ENCODE measurements around the gene CYREN. TPM values are rescaled to one million over a fixed set of nuclear protein-coding genes. Genes with fewer than 3 reads are reported as not detected.
A peak's percentile ranks its signal among the peaks of the same experiment; 100 is the strongest.

Gene CYREN
- total and polyA plus RNA-seq, 2 of the 13 experiments (the other 11 are each of a cell fraction or from before 2014, with no cell fraction given) = 20.7 to 60.7 TPM

DNA sequence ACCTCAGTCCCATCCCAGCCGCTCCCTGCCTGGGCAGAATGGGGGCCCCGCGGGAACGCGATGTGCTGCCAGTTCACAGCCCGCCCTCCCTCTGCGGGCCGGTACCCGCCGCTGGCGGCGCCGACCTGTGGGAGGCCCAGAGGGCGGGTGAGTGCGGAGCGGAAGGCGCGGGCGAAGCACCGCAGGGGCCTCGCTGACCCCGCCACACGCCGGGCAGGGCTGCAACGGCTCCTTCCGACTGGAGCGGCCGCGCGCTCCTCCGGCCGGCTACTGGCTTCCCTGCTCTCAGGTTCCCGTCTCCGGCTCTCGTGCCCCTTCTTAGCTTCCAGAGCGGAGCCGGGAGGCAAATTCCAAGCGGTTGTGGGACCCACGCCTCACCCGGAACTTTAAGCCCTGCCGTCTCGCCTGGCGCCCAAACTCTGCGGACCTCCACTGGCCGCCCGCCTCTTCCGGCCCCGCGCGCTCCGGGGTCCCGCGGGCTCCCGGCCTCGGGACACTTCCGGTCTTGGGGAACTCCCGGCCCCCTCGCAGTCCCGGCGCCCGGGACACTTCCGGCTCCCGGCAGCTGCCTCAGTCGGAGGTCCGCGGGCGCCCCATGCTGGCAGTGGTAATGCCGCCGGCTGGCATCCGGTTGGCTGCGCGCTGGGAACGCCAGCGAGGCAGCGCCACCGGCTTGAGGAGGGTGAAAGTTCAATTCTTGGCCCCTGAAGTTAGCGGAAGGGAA is at the start of gene CYREN (continued):
- TF ChIP-seq, protein P1, sequence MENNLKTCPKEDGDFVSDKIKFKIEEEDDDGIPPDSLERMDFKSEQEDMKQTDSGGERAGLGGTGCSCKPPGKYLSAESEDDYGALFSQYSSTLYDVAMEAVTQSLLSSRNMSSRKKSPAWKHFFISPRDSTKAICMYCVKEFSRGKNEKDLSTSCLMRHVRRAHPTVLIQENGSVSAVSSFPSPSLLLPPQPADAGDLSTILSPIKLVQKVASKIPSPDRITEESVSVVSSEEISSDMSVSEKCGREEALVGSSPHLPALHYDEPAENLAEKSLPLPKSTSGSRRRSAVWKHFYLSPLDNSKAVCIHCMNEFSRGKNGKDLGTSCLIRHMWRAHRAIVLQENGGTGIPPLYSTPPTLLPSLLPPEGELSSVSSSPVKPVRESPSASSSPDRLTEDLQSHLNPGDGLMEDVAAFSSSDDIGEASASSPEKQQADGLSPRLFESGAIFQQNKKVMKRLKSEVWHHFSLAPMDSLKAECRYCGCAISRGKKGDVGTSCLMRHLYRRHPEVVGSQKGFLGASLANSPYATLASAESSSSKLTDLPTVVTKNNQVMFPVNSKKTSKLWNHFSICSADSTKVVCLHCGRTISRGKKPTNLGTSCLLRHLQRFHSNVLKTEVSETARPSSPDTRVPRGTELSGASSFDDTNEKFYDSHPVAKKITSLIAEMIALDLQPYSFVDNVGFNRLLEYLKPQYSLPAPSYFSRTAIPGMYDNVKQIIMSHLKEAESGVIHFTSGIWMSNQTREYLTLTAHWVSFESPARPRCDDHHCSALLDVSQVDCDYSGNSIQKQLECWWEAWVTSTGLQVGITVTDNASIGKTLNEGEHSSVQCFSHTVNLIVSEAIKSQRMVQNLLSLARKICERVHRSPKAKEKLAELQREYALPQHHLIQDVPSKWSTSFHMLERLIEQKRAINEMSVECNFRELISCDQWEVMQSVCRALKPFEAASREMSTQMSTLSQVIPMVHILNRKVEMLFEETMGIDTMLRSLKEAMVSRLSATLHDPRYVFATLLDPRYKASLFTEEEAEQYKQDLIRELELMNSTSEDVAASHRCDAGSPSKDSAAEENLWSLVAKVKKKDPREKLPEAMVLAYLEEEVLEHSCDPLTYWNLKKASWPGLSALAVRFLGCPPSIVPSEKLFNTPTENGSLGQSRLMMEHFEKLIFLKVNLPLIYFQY (CRISPR knock-in tag; IDR thresholded peaks at IDR 0.05; ENCODE audit: borderline replicate concordance) = no peak
- TF ChIP-seq FOXK2 (IDR thresholded peaks at IDR 0.05) (no peak), SMARCC2 (IDR thresholded peaks at IDR 0.05) (no peak), ZFP82 (CRISPR knock-in tag; IDR thresholded peaks at IDR 0.05; ENCODE audit: borderline replicate concordance) (no peak), ZFP62 (CRISPR knock-in tag; IDR thresholded peaks at IDR 0.05) (no peak), ZNF891 (CRISPR knock-in tag; IDR thresholded peaks at IDR 0.05) (peak; percentile 51; the same call in 1 of the 2 replicates), ZSCAN30 (CRISPR knock-in tag; IDR thresholded peaks at IDR 0.05) (no peak), HNF4G (IDR thresholded peaks at IDR 0.05; ENCODE audit: borderline replicate concordance, low read depth, low read length) (peak; percentile 67), HNF4G (CRISPR knock-in tag; IDR thresholded peaks at IDR 0.05; ENCODE audit: borderline replicate concordance, low read depth) (no peak; the same call in 1 of the 2 replicates), FIP1L1 (IDR thresholded peaks at IDR 0.05; ENCODE audit: borderline replicate concordance, insufficient read depth, low read depth, low read length) (no peak), NR3C1 (CRISPR knock-in tag; IDR thresholded peaks at IDR 0.05) (no peak), MAF1 (CRISPR knock-in tag; IDR thresholded peaks at IDR 0.05; ENCODE audit: borderline replicate concordance) (0 out of 2 replicates have a peak, but pooled peaks have one; percentile 33), THYN1 (CRISPR knock-in tag; IDR thresholded peaks at IDR 0.05; ENCODE audit: borderline replicate concordance, low read depth) (no peak), AGO1 (IDR thresholded peaks at IDR 0.05; ENCODE audit: low read depth, low read length, poor library complexity, severe bottlenecking) (peak; percentile 96)
- TF ChIP-seq, protein P2, sequence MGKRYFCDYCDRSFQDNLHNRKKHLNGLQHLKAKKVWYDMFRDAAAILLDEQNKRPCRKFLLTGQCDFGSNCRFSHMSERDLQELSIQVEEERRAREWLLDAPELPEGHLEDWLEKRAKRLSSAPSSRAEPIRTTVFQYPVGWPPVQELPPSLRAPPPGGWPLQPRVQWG (CRISPR knock-in tag; IDR thresholded peaks at IDR 0.05; ENCODE audit: borderline replicate concordance, low read depth) = no peak
- TF ChIP-seq, protein P3, sequence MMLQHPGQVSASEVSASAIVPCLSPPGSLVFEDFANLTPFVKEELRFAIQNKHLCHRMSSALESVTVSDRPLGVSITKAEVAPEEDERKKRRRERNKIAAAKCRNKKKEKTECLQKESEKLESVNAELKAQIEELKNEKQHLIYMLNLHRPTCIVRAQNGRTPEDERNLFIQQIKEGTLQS (CRISPR knock-in tag; IDR thresholded peaks at IDR 0.05) = 0 out of 2 replicates have a peak, but pooled peaks have one; percentile 22
- TF ChIP-seq, protein P4, sequence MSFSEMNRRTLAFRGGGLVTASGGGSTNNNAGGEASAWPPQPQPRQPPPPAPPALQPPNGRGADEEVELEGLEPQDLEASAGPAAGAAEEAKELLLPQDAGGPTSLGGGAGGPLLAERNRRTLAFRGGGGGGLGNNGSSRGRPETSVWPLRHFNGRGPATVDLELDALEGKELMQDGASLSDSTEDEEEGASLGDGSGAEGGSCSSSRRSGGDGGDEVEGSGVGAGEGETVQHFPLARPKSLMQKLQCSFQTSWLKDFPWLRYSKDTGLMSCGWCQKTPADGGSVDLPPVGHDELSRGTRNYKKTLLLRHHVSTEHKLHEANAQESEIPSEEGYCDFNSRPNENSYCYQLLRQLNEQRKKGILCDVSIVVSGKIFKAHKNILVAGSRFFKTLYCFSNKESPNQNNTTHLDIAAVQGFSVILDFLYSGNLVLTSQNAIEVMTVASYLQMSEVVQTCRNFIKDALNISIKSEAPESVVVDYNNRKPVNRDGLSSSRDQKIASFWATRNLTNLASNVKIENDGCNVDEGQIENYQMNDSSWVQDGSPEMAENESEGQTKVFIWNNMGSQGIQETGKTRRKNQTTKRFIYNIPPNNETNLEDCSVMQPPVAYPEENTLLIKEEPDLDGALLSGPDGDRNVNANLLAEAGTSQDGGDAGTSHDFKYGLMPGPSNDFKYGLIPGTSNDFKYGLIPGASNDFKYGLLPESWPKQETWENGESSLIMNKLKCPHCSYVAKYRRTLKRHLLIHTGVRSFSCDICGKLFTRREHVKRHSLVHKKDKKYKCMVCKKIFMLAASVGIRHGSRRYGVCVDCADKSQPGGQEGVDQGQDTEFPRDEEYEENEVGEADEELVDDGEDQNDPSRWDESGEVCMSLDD (CRISPR knock-in tag; IDR thresholded peaks at IDR 0.05; ENCODE audit: borderline replicate concordance) = peak; percentile 20; the same call in 1 of the 2 replicates
